Sigmoid colon (tissue), 3 donors: ENCODE data around the gene SACM1L.

Source experiments
- POLR2A ChIP-seq, 2 donors: fragments of 450-650 bp; IDR thresholded peaks; one replicate each; pipeline ENCODE4 v1.6.1; 2016; ENCODE audit warnings: antibody characterized with exemption in 2 of 2, mild to moderate bottlenecking in 2 of 2, moderate library complexity in 2 of 2
- TF ChIP-seq, protein P1 (sequence below), 4 experiments: fragments of 450-650 bp in 3 of 4; fragments of 200-600 bp in 1 of 4; IDR thresholded peaks; one replicate each; pipeline ENCODE4 v1.5.1; 2016 to 2019; ENCODE audit warnings: antibody characterized with exemption in 4 of 4, mild to moderate bottlenecking in 3 of 4, moderate library complexity in 2 of 4

DNA sequence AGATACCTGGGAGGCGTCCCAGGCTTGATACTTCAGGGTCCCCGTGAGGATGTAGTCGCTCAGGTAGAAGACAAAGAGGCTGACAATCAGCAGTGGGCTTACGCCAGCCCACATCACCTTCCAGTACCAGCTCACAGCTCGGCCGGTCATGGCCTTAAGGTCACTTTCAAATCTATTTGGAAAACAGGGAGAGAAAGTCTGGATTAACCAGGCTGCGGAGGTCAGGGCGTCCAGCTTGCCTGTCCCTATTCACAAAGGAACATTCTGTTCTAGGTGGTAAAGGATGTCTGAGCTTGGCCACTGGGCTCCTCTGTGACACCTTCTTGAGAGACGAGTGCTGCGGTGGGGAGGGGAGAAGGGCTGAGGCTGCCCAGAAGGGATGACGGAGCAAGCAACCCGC is 70.7 kb downstream of the SACM1L start:
- TF ChIP-seq, protein P1, sequence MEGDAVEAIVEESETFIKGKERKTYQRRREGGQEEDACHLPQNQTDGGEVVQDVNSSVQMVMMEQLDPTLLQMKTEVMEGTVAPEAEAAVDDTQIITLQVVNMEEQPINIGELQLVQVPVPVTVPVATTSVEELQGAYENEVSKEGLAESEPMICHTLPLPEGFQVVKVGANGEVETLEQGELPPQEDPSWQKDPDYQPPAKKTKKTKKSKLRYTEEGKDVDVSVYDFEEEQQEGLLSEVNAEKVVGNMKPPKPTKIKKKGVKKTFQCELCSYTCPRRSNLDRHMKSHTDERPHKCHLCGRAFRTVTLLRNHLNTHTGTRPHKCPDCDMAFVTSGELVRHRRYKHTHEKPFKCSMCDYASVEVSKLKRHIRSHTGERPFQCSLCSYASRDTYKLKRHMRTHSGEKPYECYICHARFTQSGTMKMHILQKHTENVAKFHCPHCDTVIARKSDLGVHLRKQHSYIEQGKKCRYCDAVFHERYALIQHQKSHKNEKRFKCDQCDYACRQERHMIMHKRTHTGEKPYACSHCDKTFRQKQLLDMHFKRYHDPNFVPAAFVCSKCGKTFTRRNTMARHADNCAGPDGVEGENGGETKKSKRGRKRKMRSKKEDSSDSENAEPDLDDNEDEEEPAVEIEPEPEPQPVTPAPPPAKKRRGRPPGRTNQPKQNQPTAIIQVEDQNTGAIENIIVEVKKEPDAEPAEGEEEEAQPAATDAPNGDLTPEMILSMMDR (IDR thresholded peaks at IDR 0.05) = no peak
- no peak for TF ChIP-seq POLR2A (IDR thresholded peaks at IDR 0.05)
